ENCODE data around the gene DNAJC22.

DNA sequence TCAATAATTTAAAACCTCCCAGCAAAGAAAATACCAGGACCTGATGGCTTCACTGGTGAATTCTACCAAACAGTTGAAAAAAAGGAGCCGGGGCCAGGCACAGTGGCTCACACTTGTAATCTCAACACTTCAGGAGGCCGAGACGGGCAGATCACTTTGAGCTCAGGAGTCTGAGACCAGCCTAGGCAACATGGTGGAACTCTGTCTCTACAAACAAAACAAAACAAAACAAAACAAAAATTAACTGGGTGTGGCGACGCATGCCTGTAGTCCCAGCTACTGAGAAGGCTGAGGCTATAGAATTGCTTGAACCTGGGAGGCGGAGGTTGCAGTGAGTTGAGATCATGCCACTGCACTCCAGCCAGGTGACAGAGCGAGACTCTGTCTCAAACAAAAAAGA lies 37.3 kb upstream of the DNAJC22 start:
- no peak for TF ChIP-seq EZH2 (IDR thresholded peaks at IDR 0.05; ENCODE audit: borderline replicate concordance, insufficient read depth, low read depth, low read length, poor library complexity, severe bottlenecking)
- TF ChIP-seq CTCF (IDR thresholded peaks at IDR 0.05): no peak

Measured in B cell (primary cell).